Heart left ventricle (tissue), 13 donors: ENCODE measurements around the gene WDR6.

Experiments
- POLR2A ChIP-seq, 2 donors: fragments of 450-650 bp; IDR thresholded peaks; one replicate each; pipeline ENCODE4 v1.6.1; 2017; ENCODE audit warnings: antibody characterized with exemption in 2 of 2, mild to moderate bottlenecking in 2 of 2, moderate library complexity in 2 of 2
- TF ChIP-seq, protein P1 (sequence below), 12 donors: fragments of 200-600 bp; sonication (generic) in 4 of 12; IDR thresholded peaks; one replicate each; pipeline versions ENCODE4 v1.5.0 to v1.8.0; 2018 to 2022; ENCODE audit warnings: antibody characterized with exemption in 12 of 12, mild to moderate bottlenecking in 5 of 12
- donor health status: ischemic (EF 13 %, LVEDD 7.1; RV severe dilation, severe dysfunction).
- donor health status: DM: no; HTN: yes; CAD: no.
- donor health status: DM: no; HTN: no; CAD: no.
- donor health status: ischemic (EF 25% LVEDD 6.9; RV normal size, moderate dysfunction).
- donor health status: ischemic (EF 25% LVEDD 5.7; RV mildly dilated, moderate dysfunction).
- donor health status: ischemic (EF 35%, LVEDD 5.7; RV mildly dilated, moderate dysfunction).
- donor health status: nonischemic (EF 11% LVEDD 7.7; RV severe dilation, severe dysfunction).
- donor health status: DM: yes; HTN: yes; CAD: no.
- donor health status: PGD.
- donor health status: ischemic (EF 29% LVEDD 5.4; RV normal size, mild dysfunction).
- donor health status: nonischemic (EF 23%, LVEDD 6.1; RV moderate dilation, normal function).

DNA sequence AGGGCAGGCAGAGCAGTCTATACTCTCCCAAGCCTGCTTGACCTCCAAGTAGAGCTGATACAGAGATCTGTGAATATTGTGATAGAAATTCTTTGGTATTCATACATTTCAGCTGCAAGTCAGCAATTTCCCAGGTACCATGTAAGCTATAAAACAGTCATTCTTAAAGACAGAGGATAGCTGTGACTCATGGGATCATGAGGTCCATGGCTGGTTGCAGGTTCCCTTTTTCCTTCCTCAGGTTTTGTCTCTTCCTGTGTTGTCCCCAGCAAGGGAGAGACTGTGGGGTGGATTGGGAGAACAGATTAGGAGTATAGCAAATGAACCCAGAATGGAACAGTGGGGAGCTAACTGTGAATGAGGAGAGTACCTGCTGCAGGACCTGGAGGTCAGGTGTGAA lies 22.5 kb upstream of the WDR6 start:
- TF ChIP-seq, protein P1, sequence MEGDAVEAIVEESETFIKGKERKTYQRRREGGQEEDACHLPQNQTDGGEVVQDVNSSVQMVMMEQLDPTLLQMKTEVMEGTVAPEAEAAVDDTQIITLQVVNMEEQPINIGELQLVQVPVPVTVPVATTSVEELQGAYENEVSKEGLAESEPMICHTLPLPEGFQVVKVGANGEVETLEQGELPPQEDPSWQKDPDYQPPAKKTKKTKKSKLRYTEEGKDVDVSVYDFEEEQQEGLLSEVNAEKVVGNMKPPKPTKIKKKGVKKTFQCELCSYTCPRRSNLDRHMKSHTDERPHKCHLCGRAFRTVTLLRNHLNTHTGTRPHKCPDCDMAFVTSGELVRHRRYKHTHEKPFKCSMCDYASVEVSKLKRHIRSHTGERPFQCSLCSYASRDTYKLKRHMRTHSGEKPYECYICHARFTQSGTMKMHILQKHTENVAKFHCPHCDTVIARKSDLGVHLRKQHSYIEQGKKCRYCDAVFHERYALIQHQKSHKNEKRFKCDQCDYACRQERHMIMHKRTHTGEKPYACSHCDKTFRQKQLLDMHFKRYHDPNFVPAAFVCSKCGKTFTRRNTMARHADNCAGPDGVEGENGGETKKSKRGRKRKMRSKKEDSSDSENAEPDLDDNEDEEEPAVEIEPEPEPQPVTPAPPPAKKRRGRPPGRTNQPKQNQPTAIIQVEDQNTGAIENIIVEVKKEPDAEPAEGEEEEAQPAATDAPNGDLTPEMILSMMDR (IDR thresholded peaks at IDR 0.05), result no peak
- TF ChIP-seq POLR2A (IDR thresholded peaks at IDR 0.05), result no peak
